NB4 (cell line): ENCODE measurements around the gene GLI3.

Experiments used
- DNase-seq: peaks from one replicate; pipeline ENCODE4 v3.0.0; 2010; ENCODE audit warnings: low read depth
- H3K4me3 ChIP-seq: one replicate; pipeline ENCODE4 v1.5.1; 2011; ENCODE audit warnings: mild to moderate bottlenecking, low read depth, low read length, moderate library complexity
- CTCF ChIP-seq: IDR thresholded peaks from one replicate; pipeline ENCODE4 v1.5.1; 2012; ENCODE audit warnings: low read depth, low read length
- MAX ChIP-seq: IDR thresholded peaks from 2 replicates; pipeline ENCODE4 v1.6.1; 2011; ENCODE audit warnings: low read depth, low read length
- MYC ChIP-seq: IDR thresholded peaks from 2 replicates; pipeline ENCODE4 v1.6.1; 2011; ENCODE audit warnings: low read depth, low read length
- POLR2A ChIP-seq: IDR thresholded peaks from 2 replicates; pipeline ENCODE4 v1.6.1; 2011; ENCODE audit warnings: mild to moderate bottlenecking; ENCODE audit not compliant: insufficient read length; ENCODE audit errors: extremely low read depth

The GLI3 gene

GRCh38 chr7:42107484-42108240 is 129.3 kb downstream of the GLI3 start:
- H3K4me3 ChIP-seq = no peak overlapping the region
- TF ChIP-seq MYC (no peak), POLR2A (no peak)
- DNase-seq = no peak

- no peak for DNase-seq
- no peak for TF ChIP-seq CTCF
- TF ChIP-seq POLR2A = no peak
- no peak for TF ChIP-seq MAX
- TF ChIP-seq MYC = no peak
- no peak overlapping the region for H3K4me3 ChIP-seq
These were observed 130.4 kb downstream of the GLI3 start for GRCh38 chr7:42106562-42106961.

GRCh38 chr7:42105554-42106358 is 131.3 kb downstream of the GLI3 start:
- no peak for DNase-seq
- H3K4me3 ChIP-seq = no peak overlapping the region
- TF ChIP-seq MAX (no peak), CTCF (no peak), POLR2A (no peak), MYC (no peak)

GRCh38 chr7:42104694-42105093 is 132.3 kb downstream of the GLI3 start:
- no peak overlapping the region for H3K4me3 ChIP-seq
- TF ChIP-seq MYC (no peak), CTCF (no peak), MAX (no peak), POLR2A (no peak)
- DNase-seq = no peak

GRCh38 chr7:42104231-42104630 is 132.8 kb downstream of the GLI3 start:
- TF ChIP-seq CTCF = no peak
- TF ChIP-seq POLR2A = no peak
- TF ChIP-seq MAX = no peak
- TF ChIP-seq MYC = no peak
- no peak for DNase-seq
- H3K4me3 ChIP-seq = no peak overlapping the region

GRCh38 chr7:42103456-42103855 is 133.6 kb downstream of the GLI3 start:
- TF ChIP-seq CTCF (no peak), MAX (no peak)
- H3K4me3 ChIP-seq = no peak overlapping the region
- DNase-seq = no peak
